Activated CD4-positive, alpha-beta T cell treated with anti-CD3 and anti-CD28 coated beads, Interleukin-2, amount 10 ng/mL, durations not matched to agents 7 days and 5 days (primary cell): ENCODE results near the gene ERICH3. TPM values are rescaled to one million over a fixed set of nuclear protein-coding genes. Genes with fewer than 3 reads are reported as not detected.

Experiments
- CTCF ChIA-PET: fragments of 350-600 bp; sonication (Branson Sonifier 250); formaldehyde crosslinking; loops from one replicate; lab custom pipeline; 2021; ENCODE audit warnings: antibody characterized with exemption; lab: Charles Lee
- POLR2A ChIA-PET: fragments of 350-600 bp; sonication (Branson Sonifier 250); formaldehyde crosslinking; loops from one replicate; lab custom pipeline; 2021; ENCODE audit warnings: antibody characterized with exemption; lab: Charles Lee
- DNase-seq: peaks from one replicate; pipeline ENCODE4 v3.0.0-alpha.2; 2020
- H3K27ac Mint-ChIP-seq: one replicate; pipeline ENCODE4 v1.8.0; 2021; ENCODE audit warnings: mild to moderate bottlenecking, moderate library complexity, mixed read lengths
- H3K27me3 Mint-ChIP-seq: one replicate; pipeline ENCODE4 v1.8.0; 2021; ENCODE audit warnings: mixed read lengths
- H3K36me3 Mint-ChIP-seq: one replicate; pipeline ENCODE4 v1.8.0; 2021; ENCODE audit warnings: low read depth, mixed read lengths
- H3K4me1 Mint-ChIP-seq: one replicate; pipeline ENCODE4 v1.8.0; 2021; ENCODE audit warnings: mixed read lengths
- H3K4me3 Mint-ChIP-seq: one replicate; pipeline ENCODE4 v1.8.0; 2021; ENCODE audit warnings: mild to moderate bottlenecking, moderate library complexity, mixed read lengths
- H3K9me3 Mint-ChIP-seq: one replicate; pipeline ENCODE4 v1.8.0; 2021; ENCODE audit warnings: mixed read lengths
- total RNA-seq, 2 experiments: library from RNA; stranded (reverse); gene quantifications; one replicate each; pipeline ENCODE4 v1.2.3, GENCODE V29; 2021

Gene ERICH3, protein sequence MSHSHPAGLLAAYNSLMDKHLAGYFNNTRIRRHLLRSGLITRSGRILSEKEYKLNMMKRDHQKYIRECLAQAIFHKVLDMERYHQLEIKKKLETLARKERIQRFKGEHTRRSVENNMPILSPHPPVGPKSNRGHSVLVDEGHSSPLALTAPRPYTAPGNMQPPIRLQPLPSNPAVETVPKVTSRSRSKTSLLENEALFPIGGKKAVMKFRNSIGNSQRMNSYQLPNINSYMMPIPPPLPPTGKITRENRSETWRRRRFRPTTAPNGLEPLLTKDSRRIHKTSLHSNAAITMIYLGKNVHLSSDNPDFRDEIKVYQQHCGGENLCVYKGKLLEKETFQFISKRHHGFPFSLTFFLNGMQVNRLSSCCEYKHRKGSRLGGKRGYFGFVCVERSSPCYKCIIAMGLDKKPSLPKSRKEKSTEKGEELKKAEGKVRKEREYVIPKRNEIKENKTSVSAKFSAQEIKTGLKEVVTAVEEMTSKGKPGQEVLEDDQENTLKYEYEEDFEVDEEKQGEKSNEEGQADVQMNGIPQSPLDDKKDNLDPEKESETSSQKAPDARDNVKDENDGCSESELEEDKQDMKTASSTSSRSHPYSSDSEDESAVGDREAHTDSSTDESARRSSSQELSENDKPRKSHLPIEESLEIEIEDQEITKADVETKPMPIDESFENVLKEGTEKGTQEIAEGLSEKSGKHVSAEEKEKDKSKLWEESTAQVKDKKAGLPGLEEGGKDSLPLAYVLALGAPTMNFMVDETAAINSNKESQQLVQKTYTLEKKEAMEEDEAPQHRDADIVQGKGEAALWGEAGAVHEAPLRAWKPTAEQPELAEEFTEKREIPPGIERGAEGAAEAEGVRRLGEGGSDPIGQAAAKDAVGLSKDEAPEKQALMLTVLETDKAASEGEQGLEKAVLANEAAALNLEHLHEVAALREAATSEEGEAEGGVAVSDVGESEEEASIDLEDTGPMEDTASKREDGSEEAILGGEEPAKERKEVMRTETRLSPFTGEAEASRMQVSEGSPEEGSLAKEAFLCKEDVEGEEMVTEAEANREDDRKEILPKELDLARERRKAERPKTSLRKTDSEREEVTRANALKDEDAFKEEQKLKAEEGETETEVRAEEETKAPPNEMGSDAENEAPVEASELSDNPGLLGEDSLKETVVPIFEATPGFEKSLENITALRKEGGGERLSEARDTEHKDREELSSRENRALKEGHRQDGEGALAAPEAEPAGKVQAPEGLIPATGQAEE (N-terminal part only)
- total RNA-seq, result not detected

DNA sequence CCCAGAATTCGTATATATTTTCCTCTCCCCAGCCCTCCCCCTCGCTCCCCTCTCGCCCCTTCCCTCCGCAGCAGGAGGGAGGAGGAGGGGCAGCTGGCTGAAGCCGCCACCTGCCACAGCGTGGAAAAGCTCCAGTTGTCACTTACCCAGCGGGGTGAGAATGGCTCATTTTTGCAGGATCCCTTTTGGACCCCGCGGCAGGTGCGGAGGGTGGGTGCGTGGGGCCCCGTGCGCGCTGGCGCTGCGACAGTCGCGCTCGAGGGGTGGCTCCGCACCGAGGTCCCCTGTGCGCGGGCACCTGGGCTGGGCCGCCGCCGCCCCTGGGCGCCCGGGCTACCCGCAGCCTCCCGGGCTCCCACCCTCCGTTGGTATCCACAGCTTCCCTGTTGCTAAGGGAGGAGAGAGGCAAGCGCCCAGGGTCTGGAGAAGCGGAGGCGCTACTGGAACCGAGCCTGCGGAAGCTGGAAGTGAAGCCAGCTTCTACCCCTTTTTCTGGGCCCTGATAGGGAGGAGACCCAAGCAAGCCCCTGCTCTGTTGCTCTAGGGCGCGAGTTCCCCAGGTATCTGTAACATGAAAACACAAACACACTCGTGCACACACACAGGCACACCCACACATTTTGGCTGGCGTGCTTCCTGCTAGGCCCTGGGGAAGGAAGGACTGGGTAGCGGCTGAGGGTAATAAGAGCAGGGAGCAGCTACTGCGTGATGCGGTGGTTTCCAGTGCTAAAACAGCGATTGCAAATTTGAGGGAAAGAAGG is at the start of gene ERICH3:
TSS of gene ERICH3 (minus strand) at position 442 of the 761 bp plus-strand sequence. CDS start at position 169, 273 bp downstream.
- CTCF ChIA-PET, result no interaction called here
- peaks cover 37% of the 10 kb centered on the region for H3K27me3 Mint-ChIP-seq
- H3K4me1 Mint-ChIP-seq, result peaks cover 4% of the 10 kb centered on the region
- no peak for DNase-seq
- H3K36me3 Mint-ChIP-seq, result no peaks in the 10 kb centered on the region
- peaks cover 4% of the 10 kb centered on the region for H3K9me3 Mint-ChIP-seq
- H3K4me3 Mint-ChIP-seq, result no peak within 1 kb of the TSS
- POLR2A ChIA-PET, result no interaction called here
- H3K27ac Mint-ChIP-seq, result no peak within 1 kb of the TSS

DNA sequence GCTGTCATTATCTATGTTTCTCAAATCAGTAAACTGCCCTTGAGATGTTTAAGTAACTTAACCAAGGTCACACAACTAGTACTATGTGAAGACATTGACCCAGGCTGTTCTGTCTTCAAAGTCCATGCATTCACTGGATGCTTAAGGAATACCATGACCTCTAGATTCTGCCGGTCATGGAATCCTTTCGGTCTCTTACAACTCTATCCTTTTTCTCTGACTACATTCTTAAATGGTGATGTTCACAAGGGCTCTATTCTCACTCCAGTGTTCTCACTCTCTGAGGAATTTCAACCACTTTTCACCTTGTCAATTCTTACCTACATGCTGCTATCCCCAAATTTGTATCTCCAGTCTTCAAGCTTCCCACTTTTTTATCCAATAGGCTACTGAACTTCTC is 44.0 kb upstream of the ERICH3 start:
- ChIA-PET POLR2A (no interaction called here), CTCF (interaction anchor here (0.9 to 1.4 kb wide), 3 partner anchors 12 to 16 kb away, joined by 3 to 4 read pairs (median 3); no protein-coding TSS in a partner anchor)
- Mint-ChIP-seq H3K9me3 (no peaks in the 10 kb centered on the region), H3K36me3 (peaks cover 22% of the 10 kb centered on the region), H3K4me3 (no peak overlapping the region), H3K4me1 (no peaks in the 10 kb centered on the region), H3K27ac (no peak overlapping the region), H3K27me3 (no peaks in the 10 kb centered on the region)
- no peak for DNase-seq

DNA sequence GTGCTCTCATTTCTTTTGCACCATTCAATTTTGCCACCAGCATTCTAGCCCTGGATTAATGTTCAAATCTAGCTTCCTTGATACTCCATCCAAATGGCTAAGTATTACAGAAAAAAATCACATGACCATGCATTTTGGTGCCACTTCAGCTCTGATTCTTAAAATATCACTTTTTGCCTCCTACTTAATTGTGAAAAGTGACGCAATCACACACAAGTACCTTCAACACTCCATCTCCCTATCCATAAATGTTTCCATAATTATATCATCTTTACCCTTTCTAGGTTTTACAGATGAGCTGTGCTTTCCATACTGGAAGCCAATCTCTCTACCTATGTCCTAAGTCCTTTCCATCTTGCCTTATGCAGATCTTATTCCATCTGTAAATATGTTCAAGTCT is 43.2 kb upstream of the ERICH3 start:
- DNase-seq, result no peak
- ChIA-PET CTCF (interaction anchor here (1.2 kb wide), 1 partner anchor 17 kb away, joined by 4 read pairs; no protein-coding TSS in a partner anchor), POLR2A (no interaction called here)
- no peak overlapping the region for H3K4me3 Mint-ChIP-seq
- H3K27me3 Mint-ChIP-seq, result no peaks in the 10 kb centered on the region
- peaks cover 17% of the 10 kb centered on the region for H3K36me3 Mint-ChIP-seq
- H3K27ac Mint-ChIP-seq, result no peak overlapping the region
- no peaks in the 10 kb centered on the region for H3K9me3 Mint-ChIP-seq
- H3K4me1 Mint-ChIP-seq, result no peaks in the 10 kb centered on the region

DNA sequence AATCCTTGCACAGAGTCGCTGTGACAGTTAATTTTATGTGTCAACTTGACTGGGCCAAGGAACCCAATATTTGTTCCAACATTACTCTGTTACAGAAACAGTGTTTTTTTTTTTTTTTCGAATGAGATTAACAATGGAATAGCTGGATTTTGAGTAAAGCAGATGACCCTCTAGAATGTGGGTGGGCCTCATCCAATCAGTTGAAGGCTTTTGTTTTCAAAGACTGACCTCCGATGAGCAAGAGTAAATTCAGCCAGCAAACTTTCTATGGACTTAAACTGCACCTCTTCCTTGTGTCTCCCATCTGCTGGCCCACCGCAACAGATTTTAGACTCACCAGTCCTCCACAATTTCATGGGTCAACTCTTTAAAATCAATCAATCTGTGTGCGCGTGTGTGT is 42.2 kb upstream of the ERICH3 start:
- POLR2A ChIA-PET, result no interaction called here
- DNase-seq, result no peak
- H3K4me3 Mint-ChIP-seq, result no peak overlapping the region
- no peaks in the 10 kb centered on the region for H3K27me3 Mint-ChIP-seq
- peaks cover 17% of the 10 kb centered on the region for H3K36me3 Mint-ChIP-seq
- CTCF ChIA-PET, result no interaction called here
- H3K27ac Mint-ChIP-seq, result no peak overlapping the region
- no peaks in the 10 kb centered on the region for H3K4me1 Mint-ChIP-seq
- H3K9me3 Mint-ChIP-seq, result no peaks in the 10 kb centered on the region

DNA sequence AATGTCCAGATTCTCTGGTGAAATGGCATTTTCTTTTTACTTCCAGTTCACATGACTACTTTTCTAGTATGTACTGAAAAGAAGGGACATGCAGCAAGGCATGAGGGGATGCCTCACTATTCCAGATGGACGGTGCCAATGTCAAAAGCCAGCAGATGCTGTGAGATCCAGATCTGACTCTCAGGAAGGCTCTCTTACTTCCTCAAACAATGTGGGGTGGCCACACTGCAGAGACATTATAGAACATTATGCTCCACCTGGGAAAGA is 41.6 kb upstream of the ERICH3 start:
- CTCF ChIA-PET, result interaction anchor here (0.7 to 1.8 kb wide), 2 partner anchors 19 to 25 kb away, joined by 3 to 5 read pairs; no protein-coding TSS in a partner anchor
- H3K36me3 Mint-ChIP-seq, result peaks cover 11% of the 10 kb centered on the region
- POLR2A ChIA-PET, result interaction anchor here (0.6 kb wide), 1 partner anchor 18 kb away, joined by 10 read pairs; no protein-coding TSS in a partner anchor
- no peaks in the 10 kb centered on the region for H3K27me3 Mint-ChIP-seq
- H3K9me3 Mint-ChIP-seq, result no peaks in the 10 kb centered on the region
- no peak overlapping the region for H3K27ac Mint-ChIP-seq
- H3K4me3 Mint-ChIP-seq, result no peak overlapping the region
- DNase-seq, result no peak
- H3K4me1 Mint-ChIP-seq, result no peaks in the 10 kb centered on the region

DNA sequence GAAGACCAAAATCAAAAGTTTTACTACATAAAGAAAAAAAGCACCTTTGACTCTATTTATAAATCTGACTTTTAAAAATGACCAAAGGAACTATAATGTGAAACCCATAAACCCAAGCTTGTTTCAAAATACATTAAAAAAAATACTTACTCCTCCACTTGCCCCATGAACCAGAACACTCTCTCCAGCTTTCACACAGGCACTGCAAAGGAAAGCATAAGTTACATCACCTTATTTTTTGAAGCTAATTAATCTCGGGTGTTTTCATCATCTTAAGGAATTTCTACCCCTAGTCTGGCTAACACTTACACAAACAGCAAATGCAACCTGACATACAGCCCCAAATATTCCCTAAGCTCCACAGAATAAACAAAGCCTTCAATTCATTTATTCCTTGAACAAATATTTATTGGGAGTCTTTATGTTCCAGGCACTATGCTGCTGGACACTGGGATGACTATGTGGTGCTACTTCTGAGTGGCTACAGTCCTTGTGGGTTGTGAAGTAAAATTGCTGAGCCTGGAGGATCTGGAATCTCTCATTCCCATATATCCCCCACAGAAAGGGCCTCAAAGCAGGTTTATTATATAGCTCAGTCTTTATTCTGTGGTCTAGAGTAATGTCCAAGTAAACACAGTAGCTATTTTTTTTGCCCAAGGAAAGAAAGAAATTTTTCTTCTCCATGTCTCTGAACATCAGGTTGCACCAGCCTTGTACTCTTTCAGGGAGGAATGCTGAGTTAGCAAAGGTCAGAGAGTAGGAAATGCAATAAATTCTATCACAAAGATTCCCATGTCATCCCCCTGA is 41.0 kb upstream of the ERICH3 start:
- H3K27me3 Mint-ChIP-seq, result no peaks in the 10 kb centered on the region
- DNase-seq, result no peak
- H3K36me3 Mint-ChIP-seq, result peaks cover 7% of the 10 kb centered on the region
- no peaks in the 10 kb centered on the region for H3K4me1 Mint-ChIP-seq
- H3K9me3 Mint-ChIP-seq, result no peaks in the 10 kb centered on the region
- POLR2A ChIA-PET, result interaction anchor here (0.6 kb wide), 1 partner anchor 19 kb away, joined by 10 read pairs; no protein-coding TSS in a partner anchor
- H3K27ac Mint-ChIP-seq, result no peak overlapping the region
- CTCF ChIA-PET, result interaction anchor here (0.7 to 1.8 kb wide), 2 partner anchors 19 to 24 kb away, joined by 3 to 5 read pairs; no protein-coding TSS in a partner anchor
- H3K4me3 Mint-ChIP-seq, result no peak overlapping the region

DNA sequence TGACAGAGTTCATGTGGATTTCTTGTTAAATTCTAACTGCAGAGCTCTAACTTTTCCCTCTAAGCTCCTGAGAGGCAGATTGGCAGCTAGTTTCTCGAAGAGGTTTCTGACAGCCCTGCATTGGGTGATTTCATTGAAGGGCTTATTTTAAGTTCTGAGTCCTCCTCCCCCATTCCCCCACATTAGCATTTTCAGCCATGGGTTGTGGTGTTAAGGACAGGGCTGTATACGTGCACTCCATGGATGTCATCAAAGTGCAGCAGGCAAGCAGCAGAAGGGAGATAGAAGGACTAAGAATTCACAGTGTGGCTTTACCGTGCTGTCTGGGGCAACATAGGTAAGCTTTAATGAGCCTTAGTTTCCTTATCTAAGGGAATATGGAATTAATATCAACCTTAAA is 40.3 kb upstream of the ERICH3 start:
- CTCF ChIA-PET, result interaction anchor here (0.6 to 1.8 kb wide), 2 partner anchors 20 to 360 kb away, joined by 3 to 5 read pairs; no protein-coding TSS in a partner anchor
- peaks cover 13% of the 10 kb centered on the region for H3K36me3 Mint-ChIP-seq
- H3K9me3 Mint-ChIP-seq, result no peaks in the 10 kb centered on the region

DNA sequence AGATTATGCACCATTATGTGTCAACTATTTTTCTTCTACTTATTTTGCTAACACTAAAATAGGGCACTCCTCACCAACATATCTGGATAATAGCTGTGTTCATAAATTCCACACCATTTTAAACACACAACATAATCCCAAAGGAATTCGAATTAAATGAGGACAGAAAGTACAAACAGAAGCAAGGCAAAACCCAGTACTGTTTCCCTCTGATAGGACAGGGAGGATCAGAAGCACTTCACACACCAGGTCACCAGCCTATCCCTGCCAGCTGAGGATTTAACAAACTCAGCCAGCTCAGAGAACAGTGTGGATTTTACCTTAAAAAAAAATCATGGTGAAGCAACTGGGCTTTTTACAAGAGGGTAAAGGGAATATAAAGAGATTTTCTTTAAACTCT is 39.3 kb upstream of the ERICH3 start:
- H3K4me1 Mint-ChIP-seq, result peaks cover 3% of the 10 kb centered on the region
- no peak overlapping the region for H3K27ac Mint-ChIP-seq
- H3K36me3 Mint-ChIP-seq, result peaks cover 16% of the 10 kb centered on the region
- H3K9me3 Mint-ChIP-seq, result no peaks in the 10 kb centered on the region
- H3K27me3 Mint-ChIP-seq, result no peaks in the 10 kb centered on the region
- DNase-seq, result no peak
- CTCF ChIA-PET, result no interaction called here
- POLR2A ChIA-PET, result no interaction called here
- H3K4me3 Mint-ChIP-seq, result no peak overlapping the region

More for the DNA sequence above, 40.3 kb upstream of the ERICH3 start:
- POLR2A ChIA-PET, result no interaction called here
- DNase-seq, result no peak
- peak overlapping the region; percentile 31 for H3K27ac Mint-ChIP-seq
- H3K4me1 Mint-ChIP-seq, result no peaks in the 10 kb centered on the region
- H3K27me3 Mint-ChIP-seq, result no peaks in the 10 kb centered on the region
- no peak overlapping the region for H3K4me3 Mint-ChIP-seq

DNA sequence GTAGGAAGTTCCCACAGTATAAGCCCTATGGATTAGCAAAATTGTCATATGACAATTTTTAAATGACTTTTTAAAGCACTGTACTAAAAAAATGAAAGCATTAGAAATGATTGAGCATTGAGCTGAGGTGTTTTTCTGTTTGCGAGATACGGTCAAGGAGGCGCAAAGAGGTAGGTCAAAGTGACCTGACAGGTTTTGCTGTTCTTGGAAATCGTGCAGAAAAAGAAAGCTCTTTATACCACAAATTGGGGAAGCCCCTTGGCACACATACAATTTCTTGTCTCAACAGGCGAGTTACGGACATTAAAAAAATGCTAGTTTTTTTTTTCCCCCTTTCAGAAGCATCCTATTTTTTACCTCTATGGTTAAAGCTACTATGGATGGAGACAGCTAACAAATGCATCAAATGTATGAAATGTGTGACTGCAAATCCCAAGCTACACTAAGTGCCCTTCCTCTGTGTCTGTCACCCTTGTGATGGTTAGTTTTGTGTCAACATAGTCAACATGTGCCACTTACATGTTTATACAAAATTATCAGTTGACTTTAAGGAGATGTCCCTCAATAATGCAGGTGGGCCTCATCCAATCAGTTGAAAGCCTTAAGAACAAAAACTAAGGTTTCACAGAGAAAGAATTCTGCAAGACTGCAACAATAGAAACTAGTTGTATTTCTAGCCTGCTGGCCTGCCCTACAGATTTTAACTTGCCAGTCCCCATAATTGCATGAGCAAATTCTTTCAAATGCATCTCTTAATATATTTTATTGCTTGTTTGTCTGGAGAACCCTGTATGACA is 30.0 kb upstream of the ERICH3 start:
- Mint-ChIP-seq H3K27ac (no peak overlapping the region), H3K27me3 (no peaks in the 10 kb centered on the region), H3K9me3 (no peaks in the 10 kb centered on the region), H3K4me1 (peaks cover 11% of the 10 kb centered on the region), H3K4me3 (no peak overlapping the region), H3K36me3 (peaks cover 30% of the 10 kb centered on the region)
- ChIA-PET POLR2A (interaction anchor here (0.7 kb wide), 1 partner anchor 19 kb away, joined by 4 read pairs; no protein-coding TSS in a partner anchor), CTCF (interaction anchor here (0.6 kb wide), 1 partner anchor 28 kb away, joined by 3 read pairs; no protein-coding TSS in a partner anchor)
- no peak for DNase-seq

DNA sequence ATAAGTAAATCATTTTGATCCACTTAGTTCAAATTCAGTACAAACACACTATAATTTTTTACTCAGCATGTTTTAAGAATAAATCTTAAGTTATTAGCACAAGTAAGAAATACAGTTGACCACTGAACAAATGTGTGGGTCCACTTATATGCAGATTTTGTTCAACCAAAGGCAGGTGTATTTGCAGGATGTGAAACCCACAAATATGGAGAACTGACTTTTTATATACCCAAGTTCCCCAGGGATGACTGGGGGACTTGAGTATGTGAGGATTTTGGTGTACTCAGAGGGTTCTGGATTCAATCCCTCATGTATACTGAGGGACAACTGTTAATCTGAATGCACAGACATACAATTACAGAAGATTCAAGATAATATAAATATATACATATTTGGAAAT is 25.7 kb upstream of the ERICH3 start:
- CTCF ChIA-PET, result no interaction called here
- H3K4me3 Mint-ChIP-seq, result no peak overlapping the region
- peaks cover 8% of the 10 kb centered on the region for H3K4me1 Mint-ChIP-seq
- H3K27ac Mint-ChIP-seq, result no peak overlapping the region
- H3K27me3 Mint-ChIP-seq, result no peaks in the 10 kb centered on the region
- peaks cover 12% of the 10 kb centered on the region for H3K36me3 Mint-ChIP-seq
- no peak for DNase-seq
- POLR2A ChIA-PET, result no interaction called here
- no peaks in the 10 kb centered on the region for H3K9me3 Mint-ChIP-seq
